GM23338 (cell line): ENCODE results near the gene CLSTN2. TPM values are rescaled to one million over a fixed set of nuclear protein-coding genes. Genes with fewer than 3 reads are reported as not detected.

Experiments
- ATAC-seq: fragments of 200-7000 bp; cut with Tn5 transposase; 3 replicates; pipeline ENCODE4 v1.9.1; 2020
- DNase-seq: peaks from one replicate; pipeline ENCODE4 v3.0.0-alpha.2; 2015; ENCODE audit warnings: low spot score
- H2AFZ ChIP-seq: fragments of 200-600 bp; sonication (generic); 2 replicates; pipeline ENCODE4 v1.8.0; 2016; ENCODE audit warnings: antibody characterized with exemption, mild to moderate bottlenecking, moderate library complexity
- H3F3A ChIP-seq: fragments of 200-600 bp; sonication (generic); replicated peaks from 2 replicates; pipeline ENCODE4 v1.8.0; 2017; ENCODE audit warnings: antibody characterized with exemption, mixed run types, low read depth
- H3K27ac ChIP-seq: fragments of 200-600 bp; sonication (generic); 2 replicates; pipeline ENCODE4 v1.6.1; 2016; ENCODE audit warnings: low read depth
- H3K27me3 ChIP-seq: fragments of 200-600 bp; sonication (generic); 2 replicates; pipeline ENCODE4 v1.8.0; 2016; ENCODE audit warnings: mild to moderate bottlenecking, mixed run types, moderate library complexity; ENCODE audit not compliant: insufficient read depth
- H3K36me3 ChIP-seq: fragments of 200-600 bp; sonication (generic); 2 replicates; pipeline ENCODE4 v1.8.0; 2016; ENCODE audit warnings: mild to moderate bottlenecking; ENCODE audit not compliant: insufficient read depth
- H3K4me1 ChIP-seq: fragments of 200-600 bp; sonication (generic); 2 replicates; pipeline ENCODE4 v1.8.0; 2016; ENCODE audit warnings: mild to moderate bottlenecking, moderate library complexity; ENCODE audit not compliant: insufficient read depth
- H3K4me2 ChIP-seq: fragments of 200-600 bp; sonication (generic); 2 replicates; pipeline ENCODE4 v1.7.1; 2017; ENCODE audit warnings: mixed run types
- H3K4me3 ChIP-seq: fragments of 200-600 bp; sonication (generic); 2 replicates; pipeline ENCODE4 v1.6.1; 2016; ENCODE audit warnings: mixed run types
- H3K79me2 ChIP-seq: fragments of 200-600 bp; sonication (generic); replicated peaks from 2 replicates; pipeline ENCODE4 v1.8.0; 2017; ENCODE audit warnings: mild to moderate bottlenecking; ENCODE audit not compliant: insufficient read depth
- H3K9me2 ChIP-seq: fragments of 200-600 bp; sonication (generic); 2 replicates; pipeline ENCODE4 v1.8.0; 2017; ENCODE audit not compliant: insufficient read depth
- H4K20me1 ChIP-seq: fragments of 200-600 bp; sonication (generic); replicated peaks from 2 replicates; pipeline ENCODE4 v1.8.0; 2017; ENCODE audit warnings: mild to moderate bottlenecking; ENCODE audit not compliant: insufficient read depth
- H3K27ac Mint-ChIP-seq: 2 replicates; pipeline ENCODE4 v1.8.0; 2020; ENCODE audit warnings: inconsistent platforms, mild to moderate bottlenecking, moderate library complexity, mixed read lengths
- H3K27me3 Mint-ChIP-seq: 3 replicates; pipeline ENCODE4 v1.8.0; 2022; ENCODE audit warnings: low read depth, mild to moderate bottlenecking, moderate library complexity, mixed read lengths, inconsistent platforms; ENCODE audit not compliant: insufficient read depth, poor library complexity
- H3K36me3 Mint-ChIP-seq: 3 replicates; pipeline ENCODE4 v1.8.0; 2021; ENCODE audit warnings: low read depth, mild to moderate bottlenecking, inconsistent platforms, moderate library complexity, mixed read lengths
- H3K4me1 Mint-ChIP-seq: 3 replicates; pipeline ENCODE4 v1.8.0; 2020; ENCODE audit warnings: mild to moderate bottlenecking, inconsistent platforms, mixed read lengths
- H3K4me3 Mint-ChIP-seq: 3 replicates; pipeline ENCODE4 v1.8.0; 2021; ENCODE audit warnings: moderate library complexity, mild to moderate bottlenecking, inconsistent platforms, mixed read lengths
- H3K9me3 Mint-ChIP-seq: 3 replicates; pipeline ENCODE4 v1.8.0; 2020; ENCODE audit warnings: moderate library complexity, mild to moderate bottlenecking, inconsistent platforms, mixed read lengths
- CREB1 ChIP-seq: fragments of 250-450 bp; sonication (Bioruptor Pico); IDR thresholded peaks from 2 replicates; pipeline ENCODE4 v1.5.0; 2020; ENCODE audit warnings: low read depth, mild to moderate bottlenecking, moderate library complexity
- EZH2 ChIP-seq: fragments of 200-600 bp; sonication (generic); IDR thresholded peaks from one replicate; pipeline ENCODE4 v1.8.0; 2017; ENCODE audit warnings: antibody characterized with exemption, mild to moderate bottlenecking, low read depth; ENCODE audit not compliant: unreplicated experiment
- JUNB ChIP-seq: IDR thresholded peaks from one replicate; pipeline ENCODE4 v1.6.1; 2016; ENCODE audit warnings: antibody characterized with exemption; ENCODE audit not compliant: unreplicated experiment
- NANOG ChIP-seq: IDR thresholded peaks from 2 replicates; pipeline ENCODE4 v1.6.1; 2016; ENCODE audit warnings: antibody characterized with exemption, borderline replicate concordance
- POLR2AphosphoS5 ChIP-seq: IDR thresholded peaks from 2 replicates; pipeline ENCODE4 v1.6.1; 2016; ENCODE audit warnings: antibody characterized with exemption, low read depth
- STAT1 ChIP-seq: IDR thresholded peaks from one replicate; pipeline ENCODE4 v1.6.1; 2016; ENCODE audit warnings: antibody characterized with exemption; ENCODE audit not compliant: unreplicated experiment
- ZNF114 ChIP-seq: fragments of 250-450 bp; sonication (Bioruptor Pico); IDR thresholded peaks from 2 replicates; pipeline ENCODE4 v1.5.0; 2020; ENCODE audit warnings: mild to moderate bottlenecking, moderate library complexity
- ZNF331 ChIP-seq: fragments of 250-450 bp; sonication (Bioruptor Pico); IDR thresholded peaks from 2 replicates; pipeline ENCODE4 v1.5.0; 2020; ENCODE audit warnings: low read depth, mild to moderate bottlenecking, moderate library complexity
- polyA plus RNA-seq: library from polyadenylated mRNA; unstranded; fragments of >200 nt; fragmentation: Nextera tagmentation; extraction: Ambion mirVana; gene quantifications from 2 replicates; pipeline ENCODE4 v1.2.1, GENCODE V29; 2016
- total RNA-seq: library from RNA; depleted of rRNA; stranded (reverse); fragments of >200 nt; shearing (Covaris generic); gene quantifications from 2 replicates; pipeline ENCODE4 v1.2.3, GENCODE V29; 2014
- TF ChIP-seq, protein P1 (sequence below): fragments of 250-450 bp; sonication (Bioruptor Pico); IDR thresholded peaks from 2 replicates; pipeline ENCODE4 v1.5.0; 2020; ENCODE audit warnings: mild to moderate bottlenecking, moderate library complexity
- TF ChIP-seq, protein P2 (sequence below), 2 experiments: fragments of 200-600 bp in 1 of 2; sonication (generic) in 1 of 2; conservative IDR thresholded peaks; 2 replicates each; pipeline versions ENCODE4 v1.5.1 to v1.6.1; 2016 to 2017; ENCODE audit warnings: antibody characterized with exemption in 2 of 2, low read depth in 2 of 2, mild to moderate bottlenecking in 2 of 2, moderate library complexity in 1 of 2
- TF ChIP-seq, protein P3 (sequence below): IDR thresholded peaks from 2 replicates; pipeline ENCODE4 v1.6.1; 2016; ENCODE audit warnings: antibody characterized with exemption

CLSTN2 gene
- total and polyA plus RNA-seq, 2 experiments from 2014 or later = 0.11 to 0.83 TPM

DNA sequence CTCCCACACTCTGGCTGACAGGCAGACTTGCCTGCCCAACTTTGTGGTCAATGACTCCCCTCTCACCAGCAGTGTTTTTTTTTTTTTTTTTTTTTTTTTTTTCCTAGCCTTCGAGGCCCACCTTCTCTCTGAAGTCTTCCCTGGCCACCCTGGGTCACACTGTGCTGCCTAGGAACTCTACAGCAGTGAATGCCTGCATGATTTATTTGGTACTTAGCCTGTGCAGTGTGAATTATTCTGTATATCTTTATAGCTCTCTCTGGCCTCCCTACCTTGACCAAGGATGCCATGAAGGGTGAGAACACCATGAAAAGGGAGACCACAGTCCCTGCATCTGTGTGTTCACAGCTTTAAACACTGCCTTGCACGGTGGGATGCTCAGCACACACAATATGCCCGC, 141.6 kb downstream of the CLSTN2 start:
- Histone ChIP-seq H3K79me2 (no peaks in the 10 kb centered on the region), H3K36me3 (no peaks in the 10 kb centered on the region), H3K27ac (no peak overlapping the region), H3K4me2 (no peak overlapping the region), H3F3A (no peaks in the 10 kb centered on the region), H3K9me2 (no peaks in the 10 kb centered on the region), H2AFZ (no peak overlapping the region), H3K27me3 (no peaks in the 10 kb centered on the region), H4K20me1 (no peaks in the 10 kb centered on the region), H3K4me3 (no peak overlapping the region), H3K4me1 (no peaks in the 10 kb centered on the region)
- no peaks in the 10 kb centered on the region for H3K9me3 Mint-ChIP-seq
- H3K4me1 Mint-ChIP-seq = peaks cover 4% of the 10 kb centered on the region
- no peaks in the 10 kb centered on the region for H3K36me3 Mint-ChIP-seq
- TF ChIP-seq POLR2AphosphoS5 (no peak), EZH2 (no peak), JUNB (no peak), CREB1 (CRISPR knock-in tag) (no peak)
- ATAC-seq (no peak), DNase-seq (no peak)
- H3K27ac Mint-ChIP-seq = no peak overlapping the region
- no peak overlapping the region for H3K4me3 Mint-ChIP-seq
- H3K27me3 Mint-ChIP-seq = peaks cover 5% of the 10 kb centered on the region

DNA sequence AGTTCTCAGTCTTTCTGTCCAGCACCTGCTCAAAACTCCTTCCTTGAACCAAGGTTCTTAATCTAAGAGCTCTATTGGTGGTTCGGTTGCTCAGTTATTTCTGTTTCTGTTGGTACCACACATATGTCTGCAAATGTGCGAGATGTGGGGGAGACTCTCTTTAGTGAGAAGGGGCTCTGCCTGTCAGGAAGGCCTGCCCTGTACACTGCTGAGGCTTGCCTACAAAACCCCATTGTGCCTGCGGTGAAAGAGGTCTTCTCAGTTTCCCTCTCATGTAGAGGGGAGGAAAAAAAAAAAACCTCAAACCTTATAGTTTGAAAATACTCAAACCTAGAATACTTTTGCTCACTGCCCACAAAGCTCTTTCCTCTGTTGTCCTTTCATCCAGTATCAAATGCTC, 142.4 kb downstream of the CLSTN2 start:
- ATAC-seq = no peak
- Histone ChIP-seq H3K36me3 (no peaks in the 10 kb centered on the region), H3K79me2 (no peaks in the 10 kb centered on the region), H4K20me1 (no peaks in the 10 kb centered on the region), H2AFZ (no peak overlapping the region), H3K4me1 (no peaks in the 10 kb centered on the region), H3K9me2 (no peaks in the 10 kb centered on the region), H3K4me2 (no peak overlapping the region), H3K27ac (no peak overlapping the region), H3F3A (no peaks in the 10 kb centered on the region), H3K27me3 (no peaks in the 10 kb centered on the region), H3K4me3 (no peak overlapping the region)
- Mint-ChIP-seq H3K27me3 (peaks cover 5% of the 10 kb centered on the region), H3K4me1 (peaks cover 4% of the 10 kb centered on the region), H3K4me3 (no peak overlapping the region), H3K9me3 (no peaks in the 10 kb centered on the region; the same call in 2 of the 3 replicates), H3K27ac (no peak overlapping the region), H3K36me3 (no peaks in the 10 kb centered on the region)
- no peak for DNase-seq
- no peak for TF ChIP-seq CREB1 (CRISPR knock-in tag)
- no peak for TF ChIP-seq ZNF114 (CRISPR knock-in tag)
- TF ChIP-seq, protein P1, sequence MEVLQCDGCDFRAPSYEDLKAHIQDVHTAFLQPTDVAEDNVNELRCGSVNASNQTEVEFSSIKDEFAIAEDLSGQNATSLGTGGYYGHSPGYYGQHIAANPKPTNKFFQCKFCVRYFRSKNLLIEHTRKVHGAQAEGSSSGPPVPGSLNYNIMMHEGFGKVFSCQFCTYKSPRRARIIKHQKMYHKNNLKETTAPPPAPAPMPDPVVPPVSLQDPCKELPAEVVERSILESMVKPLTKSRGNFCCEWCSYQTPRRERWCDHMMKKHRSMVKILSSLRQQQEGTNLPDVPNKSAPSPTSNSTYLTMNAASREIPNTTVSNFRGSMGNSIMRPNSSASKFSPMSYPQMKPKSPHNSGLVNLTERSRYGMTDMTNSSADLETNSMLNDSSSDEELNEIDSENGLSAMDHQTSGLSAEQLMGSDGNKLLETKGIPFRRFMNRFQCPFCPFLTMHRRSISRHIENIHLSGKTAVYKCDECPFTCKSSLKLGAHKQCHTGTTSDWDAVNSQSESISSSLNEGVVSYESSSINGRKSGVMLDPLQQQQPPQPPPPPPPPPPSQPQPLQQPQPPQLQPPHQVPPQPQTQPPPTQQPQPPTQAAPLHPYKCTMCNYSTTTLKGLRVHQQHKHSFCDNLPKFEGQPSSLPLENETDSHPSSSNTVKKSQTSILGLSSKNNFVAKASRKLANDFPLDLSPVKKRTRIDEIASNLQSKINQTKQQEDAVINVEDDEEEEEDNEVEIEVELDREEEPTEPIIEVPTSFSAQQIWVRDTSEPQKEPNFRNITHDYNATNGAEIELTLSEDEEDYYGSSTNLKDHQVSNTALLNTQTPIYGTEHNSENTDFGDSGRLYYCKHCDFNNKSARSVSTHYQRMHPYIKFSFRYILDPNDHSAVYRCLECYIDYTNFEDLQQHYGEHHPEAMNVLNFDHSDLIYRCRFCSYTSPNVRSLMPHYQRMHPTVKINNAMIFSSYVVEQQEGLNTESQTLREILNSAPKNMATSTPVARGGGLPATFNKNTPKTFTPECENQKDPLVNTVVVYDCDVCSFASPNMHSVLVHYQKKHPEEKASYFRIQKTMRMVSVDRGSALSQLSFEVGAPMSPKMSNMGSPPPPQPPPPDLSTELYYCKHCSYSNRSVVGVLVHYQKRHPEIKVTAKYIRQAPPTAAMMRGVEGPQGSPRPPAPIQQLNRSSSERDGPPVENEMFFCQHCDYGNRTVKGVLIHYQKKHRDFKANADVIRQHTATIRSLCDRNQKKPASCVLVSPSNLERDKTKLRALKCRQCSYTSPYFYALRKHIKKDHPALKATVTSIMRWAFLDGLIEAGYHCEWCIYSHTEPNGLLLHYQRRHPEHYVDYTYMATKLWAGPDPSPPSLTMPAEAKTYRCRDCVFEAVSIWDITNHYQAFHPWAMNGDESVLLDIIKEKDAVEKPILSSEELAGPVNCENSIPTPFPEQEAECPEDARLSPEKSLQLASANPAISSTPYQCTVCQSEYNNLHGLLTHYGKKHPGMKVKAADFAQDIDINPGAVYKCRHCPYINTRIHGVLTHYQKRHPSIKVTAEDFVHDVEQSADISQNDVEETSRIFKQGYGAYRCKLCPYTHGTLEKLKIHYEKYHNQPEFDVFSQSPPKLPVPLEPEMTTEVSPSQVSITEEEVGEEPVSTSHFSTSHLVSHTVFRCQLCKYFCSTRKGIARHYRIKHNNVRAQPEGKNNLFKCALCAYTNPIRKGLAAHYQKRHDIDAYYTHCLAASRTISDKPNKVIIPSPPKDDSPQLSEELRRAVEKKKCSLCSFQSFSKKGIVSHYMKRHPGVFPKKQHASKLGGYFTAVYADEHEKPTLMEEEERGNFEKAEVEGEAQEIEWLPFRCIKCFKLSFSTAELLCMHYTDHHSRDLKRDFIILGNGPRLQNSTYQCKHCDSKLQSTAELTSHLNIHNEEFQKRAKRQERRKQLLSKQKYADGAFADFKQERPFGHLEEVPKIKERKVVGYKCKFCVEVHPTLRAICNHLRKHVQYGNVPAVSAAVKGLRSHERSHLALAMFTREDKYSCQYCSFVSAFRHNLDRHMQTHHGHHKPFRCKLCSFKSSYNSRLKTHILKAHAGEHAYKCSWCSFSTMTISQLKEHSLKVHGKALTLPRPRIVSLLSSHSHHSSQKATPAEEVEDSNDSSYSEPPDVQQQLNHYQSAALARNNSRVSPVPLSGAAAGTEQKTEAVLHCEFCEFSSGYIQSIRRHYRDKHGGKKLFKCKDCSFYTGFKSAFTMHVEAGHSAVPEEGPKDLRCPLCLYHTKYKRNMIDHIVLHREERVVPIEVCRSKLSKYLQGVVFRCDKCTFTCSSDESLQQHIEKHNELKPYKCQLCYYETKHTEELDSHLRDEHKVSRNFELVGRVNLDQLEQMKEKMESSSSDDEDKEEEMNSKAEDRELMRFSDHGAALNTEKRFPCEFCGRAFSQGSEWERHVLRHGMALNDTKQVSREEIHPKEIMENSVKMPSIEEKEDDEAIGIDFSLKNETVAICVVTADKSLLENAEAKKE (CRISPR knock-in tag) = no peak
- TF ChIP-seq, protein P2, sequence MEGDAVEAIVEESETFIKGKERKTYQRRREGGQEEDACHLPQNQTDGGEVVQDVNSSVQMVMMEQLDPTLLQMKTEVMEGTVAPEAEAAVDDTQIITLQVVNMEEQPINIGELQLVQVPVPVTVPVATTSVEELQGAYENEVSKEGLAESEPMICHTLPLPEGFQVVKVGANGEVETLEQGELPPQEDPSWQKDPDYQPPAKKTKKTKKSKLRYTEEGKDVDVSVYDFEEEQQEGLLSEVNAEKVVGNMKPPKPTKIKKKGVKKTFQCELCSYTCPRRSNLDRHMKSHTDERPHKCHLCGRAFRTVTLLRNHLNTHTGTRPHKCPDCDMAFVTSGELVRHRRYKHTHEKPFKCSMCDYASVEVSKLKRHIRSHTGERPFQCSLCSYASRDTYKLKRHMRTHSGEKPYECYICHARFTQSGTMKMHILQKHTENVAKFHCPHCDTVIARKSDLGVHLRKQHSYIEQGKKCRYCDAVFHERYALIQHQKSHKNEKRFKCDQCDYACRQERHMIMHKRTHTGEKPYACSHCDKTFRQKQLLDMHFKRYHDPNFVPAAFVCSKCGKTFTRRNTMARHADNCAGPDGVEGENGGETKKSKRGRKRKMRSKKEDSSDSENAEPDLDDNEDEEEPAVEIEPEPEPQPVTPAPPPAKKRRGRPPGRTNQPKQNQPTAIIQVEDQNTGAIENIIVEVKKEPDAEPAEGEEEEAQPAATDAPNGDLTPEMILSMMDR (conservative IDR thresholded peaks at IDR 0.05; ENCODE audit: low read depth in 2 of 2) = no peak
- no peak for TF ChIP-seq STAT1
- TF ChIP-seq NANOG = no peak
- no peak for TF ChIP-seq ZNF331 (CRISPR knock-in tag)
- TF ChIP-seq EZH2 = no peak
- TF ChIP-seq, protein P3, sequence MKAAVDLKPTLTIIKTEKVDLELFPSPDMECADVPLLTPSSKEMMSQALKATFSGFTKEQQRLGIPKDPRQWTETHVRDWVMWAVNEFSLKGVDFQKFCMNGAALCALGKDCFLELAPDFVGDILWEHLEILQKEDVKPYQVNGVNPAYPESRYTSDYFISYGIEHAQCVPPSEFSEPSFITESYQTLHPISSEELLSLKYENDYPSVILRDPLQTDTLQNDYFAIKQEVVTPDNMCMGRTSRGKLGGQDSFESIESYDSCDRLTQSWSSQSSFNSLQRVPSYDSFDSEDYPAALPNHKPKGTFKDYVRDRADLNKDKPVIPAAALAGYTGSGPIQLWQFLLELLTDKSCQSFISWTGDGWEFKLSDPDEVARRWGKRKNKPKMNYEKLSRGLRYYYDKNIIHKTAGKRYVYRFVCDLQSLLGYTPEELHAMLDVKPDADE = no peak
